ES-I3 (cell line): ENCODE data around the gene PCDH9.
"Not testable (repeated sequence)": the region's sequence is repeated elsewhere in the genome, so short reads cannot be mapped to it uniquely, and the experiment has no call there.

ENCODE experiments used
- H3K36me3 ChIP-seq: 2 replicates; pipeline ENCODE4 v1.6.1; 2013; ENCODE audit warnings: mild to moderate bottlenecking, low read length, control low read depth, moderate library complexity; ENCODE audit not compliant: insufficient read depth
- H3K4me1 ChIP-seq: 2 replicates; pipeline ENCODE4 v1.6.1; 2013; ENCODE audit warnings: mild to moderate bottlenecking, control low read depth, low read length; ENCODE audit not compliant: insufficient read depth
- H3K9ac ChIP-seq: 2 replicates; pipeline ENCODE4 v1.6.1; 2013; ENCODE audit warnings: low read depth, mild to moderate bottlenecking, low read length, moderate library complexity
- H3K9me3 ChIP-seq: 2 replicates; pipeline ENCODE4 v1.6.1; 2013; ENCODE audit warnings: mild to moderate bottlenecking, low read length, moderate library complexity; ENCODE audit not compliant: control insufficient read depth, insufficient read depth

The PCDH9 gene

DNA sequence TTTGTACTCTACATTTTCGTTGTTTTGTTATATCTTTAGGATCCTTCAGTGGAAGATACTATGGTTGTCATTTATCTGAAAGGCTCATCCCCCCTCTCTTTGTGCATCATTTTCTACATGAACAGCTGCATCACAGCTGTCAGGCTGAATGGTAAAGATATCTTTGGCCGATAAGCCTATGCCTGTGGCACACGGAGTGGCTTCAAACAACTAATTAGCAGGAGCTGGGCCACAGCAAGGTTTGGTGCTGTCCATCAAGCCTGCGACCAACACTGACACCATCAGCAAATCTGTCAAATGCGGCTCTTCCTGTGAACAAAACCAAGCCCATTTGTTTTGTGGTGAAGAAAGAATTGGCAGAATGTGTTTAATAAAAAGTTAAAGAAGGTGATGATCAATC, 334.4 kb downstream of the PCDH9 start:
- Histone ChIP-seq H3K4me1 (no peaks in the 10 kb centered on the region), H3K9ac (no peak overlapping the region), H3K9me3 (no peaks in the 10 kb centered on the region), H3K36me3 (no peaks in the 10 kb centered on the region)

DNA sequence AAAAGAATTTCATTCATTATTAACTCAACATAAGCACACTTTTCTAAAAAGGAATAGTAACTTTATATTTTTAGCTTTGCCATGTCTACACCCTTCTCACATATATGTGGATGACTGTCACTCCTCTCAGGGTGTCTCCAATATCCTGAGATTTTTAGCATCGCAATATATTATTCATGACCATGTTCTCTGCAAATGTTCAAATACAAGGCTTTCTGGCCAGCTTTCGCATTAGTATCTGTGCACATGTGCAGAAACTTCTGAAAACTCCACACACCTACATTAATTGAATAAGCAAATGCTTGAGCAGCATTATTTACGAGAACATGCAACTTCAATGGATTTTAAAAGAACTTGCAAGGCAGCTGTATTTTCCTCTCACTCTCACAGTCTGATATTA, 334.8 kb downstream of the PCDH9 start:
- Histone ChIP-seq H3K9me3 (no peaks in the 10 kb centered on the region), H3K4me1 (no peaks in the 10 kb centered on the region), H3K9ac (no peak overlapping the region), H3K36me3 (no peaks in the 10 kb centered on the region)

DNA sequence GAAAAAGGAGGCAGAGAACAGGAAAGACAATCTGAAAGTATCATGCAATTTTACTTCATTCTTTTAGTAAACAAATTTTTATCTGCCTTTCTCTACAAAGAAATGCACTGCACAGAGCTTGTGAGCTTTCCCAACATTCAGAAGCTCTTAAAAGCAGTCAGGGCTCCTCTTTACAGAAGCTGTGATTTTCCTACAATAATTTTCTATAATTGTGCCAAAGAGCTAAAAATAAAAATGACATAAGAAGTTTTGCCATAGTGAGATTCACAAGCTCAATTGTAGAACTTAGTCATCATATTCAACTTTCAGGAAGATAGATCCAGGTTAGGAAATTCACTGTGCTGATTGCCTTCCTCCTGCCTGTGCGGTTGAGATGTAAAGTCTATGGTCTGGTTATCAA, 341.4 kb downstream of the PCDH9 start:
- Histone ChIP-seq H3K36me3 (no peaks in the 10 kb centered on the region), H3K4me1 (0 out of 2 replicates have a peak, but pooled peaks cover 6% of the 10 kb centered on the region), H3K9me3 (no peaks in the 10 kb centered on the region), H3K9ac (no peak overlapping the region)

DNA sequence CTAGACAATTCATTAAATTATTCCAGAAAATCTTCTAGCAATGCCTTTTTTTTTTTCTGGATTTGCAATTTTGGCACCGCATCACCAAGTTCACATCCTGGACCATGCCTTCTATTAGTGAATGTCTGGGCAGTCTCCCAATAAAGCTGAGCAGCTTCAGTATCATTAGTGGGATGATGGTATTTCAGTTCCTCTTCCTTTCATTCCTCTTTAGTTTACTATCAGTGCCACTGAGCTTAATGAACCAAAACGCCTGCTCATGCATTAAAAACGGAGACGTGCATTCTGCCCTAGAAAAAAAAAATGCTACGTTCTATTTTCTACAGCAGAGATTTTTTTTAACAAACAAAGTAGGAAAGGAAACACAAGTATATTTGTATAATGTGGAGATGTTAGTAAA, 343.0 kb downstream of the PCDH9 start:
- Histone ChIP-seq H3K4me1 (0 out of 2 replicates have a peak, but pooled peaks cover 6% of the 10 kb centered on the region), H3K9me3 (no peaks in the 10 kb centered on the region), H3K36me3 (no peaks in the 10 kb centered on the region), H3K9ac (no peak overlapping the region)

DNA sequence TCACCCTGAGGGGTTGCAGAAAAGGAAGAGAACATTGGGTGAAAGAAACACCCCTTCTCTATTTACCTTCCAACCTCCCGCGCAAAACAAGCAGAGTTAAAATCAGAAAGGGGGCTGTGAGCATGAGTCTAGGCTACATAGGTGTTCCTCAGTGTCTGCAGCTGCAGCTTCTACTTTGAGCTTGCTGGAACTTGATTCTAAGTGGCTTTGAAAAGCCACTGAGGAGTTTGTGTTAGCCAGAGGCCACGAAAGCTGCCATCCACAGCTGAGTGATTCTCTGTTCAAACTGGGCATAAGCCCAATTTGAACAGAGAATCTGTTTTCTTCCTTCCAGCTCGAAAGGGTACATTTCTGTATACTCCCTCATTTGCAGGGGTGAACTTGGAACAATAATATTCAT, 343.9 kb downstream of the PCDH9 start:
- Histone ChIP-seq H3K36me3 (no peaks in the 10 kb centered on the region), H3K4me1 (0 out of 2 replicates have a peak, but pooled peaks cover 6% of the 10 kb centered on the region), H3K9ac (no peak overlapping the region)

DNA sequence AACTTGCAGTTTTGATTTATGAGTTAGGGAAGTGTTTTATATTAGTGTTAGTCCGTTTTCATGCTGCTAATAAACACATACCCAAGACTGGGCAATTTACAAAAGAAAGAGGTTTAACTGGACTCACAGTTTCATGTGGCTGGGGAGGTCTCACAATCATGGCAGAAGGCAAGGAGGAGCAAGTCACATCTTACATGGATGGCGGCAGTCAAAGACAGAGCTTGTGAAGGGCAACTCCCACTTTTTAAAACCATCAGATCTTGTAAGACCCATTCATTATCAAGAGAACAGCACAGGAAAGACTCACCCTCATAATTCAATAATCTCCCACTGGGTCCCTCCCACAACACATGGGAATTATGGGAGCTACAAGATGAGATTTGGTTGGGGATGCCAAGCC, 349.0 kb downstream of the PCDH9 start:
- H3K36me3 ChIP-seq = not testable (repeated sequence)

More for the DNA sequence above, 343.9 kb downstream of the PCDH9 start:
- H3K9me3 ChIP-seq = 0 out of 2 replicates have a peak, but pooled peaks cover 3% of the 10 kb centered on the region

DNA sequence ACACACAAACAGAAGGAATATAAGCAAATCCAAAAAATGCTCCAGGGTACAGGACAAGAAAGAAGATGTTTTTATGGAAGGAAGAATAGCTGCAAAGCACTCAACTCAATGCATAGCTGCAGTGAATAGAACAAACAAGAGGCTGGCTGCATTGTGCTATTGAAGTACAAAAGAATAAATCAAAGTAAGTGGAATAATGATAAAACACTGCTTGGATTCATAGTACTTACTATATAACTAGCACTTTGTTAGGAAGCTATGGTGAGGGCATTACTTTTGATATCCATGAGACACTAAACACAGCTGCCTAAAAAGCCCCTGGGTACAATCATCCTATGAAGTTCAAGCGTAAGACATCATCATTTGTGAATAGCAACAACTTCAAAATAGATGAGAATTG, 350.1 kb downstream of the PCDH9 start:
- Histone ChIP-seq H3K4me1 (no peaks in the 10 kb centered on the region), H3K9ac (no peak overlapping the region), H3K9me3 (0 out of 2 replicates have a peak, but pooled peaks cover 3% of the 10 kb centered on the region), H3K36me3 (no peaks in the 10 kb centered on the region)

More for the DNA sequence above, 349.0 kb downstream of the PCDH9 start:
- H3K4me1 ChIP-seq, H3K9me3 ChIP-seq, H3K9ac ChIP-seq: not testable (repeated sequence)

DNA sequence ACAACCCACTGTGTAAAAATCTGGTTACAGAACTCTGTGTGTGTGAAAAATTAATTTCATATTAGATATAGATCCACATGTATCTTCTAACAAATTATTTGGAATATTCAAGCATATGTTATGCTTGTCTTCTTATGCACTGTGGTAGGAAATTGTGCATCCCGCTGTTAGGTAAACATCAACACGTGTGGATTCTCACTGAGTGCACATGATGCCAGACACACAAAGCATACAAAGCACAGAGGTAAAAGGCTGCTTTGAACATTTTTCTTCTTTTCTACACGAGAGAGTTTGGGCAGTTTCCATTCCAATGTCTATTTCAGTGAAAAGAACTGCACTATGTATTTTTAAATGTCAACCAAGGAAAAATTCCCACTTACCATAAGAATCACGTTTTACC, 354.9 kb downstream of the PCDH9 start:
- Histone ChIP-seq H3K4me1 (no peaks in the 10 kb centered on the region), H3K9me3 (no peaks in the 10 kb centered on the region), H3K36me3 (no peaks in the 10 kb centered on the region), H3K9ac (no peak overlapping the region)

DNA sequence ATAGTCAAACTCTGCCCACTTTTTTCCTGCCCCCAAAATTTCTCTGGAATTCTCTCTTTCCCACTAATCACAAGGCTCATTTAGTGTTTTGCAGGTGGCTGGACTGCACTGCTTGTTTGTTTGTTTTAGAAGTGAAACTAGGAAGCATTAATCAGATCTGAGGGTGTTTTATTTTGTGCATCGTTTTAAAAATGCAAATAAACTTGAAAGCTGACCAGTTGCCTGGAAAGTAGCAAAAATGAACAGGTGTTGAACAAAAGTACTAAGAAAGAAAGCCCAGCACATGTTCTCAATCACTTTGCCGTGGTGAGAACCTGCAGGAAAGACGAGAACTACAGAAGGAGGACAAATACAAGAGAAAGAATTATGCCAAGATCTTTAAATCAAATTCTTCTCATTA, 365.5 kb downstream of the PCDH9 start:
- Histone ChIP-seq H3K4me1 (peaks cover 14% of the 10 kb centered on the region), H3K9ac (no peak overlapping the region), H3K9me3 (no peaks in the 10 kb centered on the region), H3K36me3 (no peaks in the 10 kb centered on the region)

DNA sequence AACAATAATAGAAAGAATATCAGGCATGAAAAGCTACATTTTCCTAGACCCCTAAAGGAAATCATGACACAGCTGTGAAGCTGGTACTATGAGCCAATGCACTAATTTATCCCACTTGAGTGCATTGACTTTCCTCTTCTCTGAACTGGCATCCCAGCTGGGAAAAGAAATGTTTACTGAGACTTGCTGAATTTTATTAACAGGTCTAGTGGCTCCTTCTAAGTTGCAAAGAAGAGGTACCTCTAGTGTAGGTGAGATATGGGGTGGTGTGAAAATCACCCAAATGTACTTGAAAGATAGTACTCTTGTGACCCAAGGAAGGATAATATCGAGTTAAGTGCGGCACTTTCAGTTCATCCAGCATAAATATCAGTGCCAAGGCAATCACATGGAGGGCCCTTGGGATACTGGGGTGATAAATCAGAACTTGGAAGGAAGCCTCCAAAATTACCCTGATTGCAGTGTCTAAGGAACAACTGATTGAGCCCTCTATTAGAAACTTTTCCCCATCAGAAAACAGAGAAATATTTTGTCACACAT, 369.2 kb downstream of the PCDH9 start:
- Histone ChIP-seq H3K9ac (no peak overlapping the region), H3K9me3 (no peaks in the 10 kb centered on the region), H3K4me1 (peaks cover 21% of the 10 kb centered on the region), H3K36me3 (no peaks in the 10 kb centered on the region)

DNA sequence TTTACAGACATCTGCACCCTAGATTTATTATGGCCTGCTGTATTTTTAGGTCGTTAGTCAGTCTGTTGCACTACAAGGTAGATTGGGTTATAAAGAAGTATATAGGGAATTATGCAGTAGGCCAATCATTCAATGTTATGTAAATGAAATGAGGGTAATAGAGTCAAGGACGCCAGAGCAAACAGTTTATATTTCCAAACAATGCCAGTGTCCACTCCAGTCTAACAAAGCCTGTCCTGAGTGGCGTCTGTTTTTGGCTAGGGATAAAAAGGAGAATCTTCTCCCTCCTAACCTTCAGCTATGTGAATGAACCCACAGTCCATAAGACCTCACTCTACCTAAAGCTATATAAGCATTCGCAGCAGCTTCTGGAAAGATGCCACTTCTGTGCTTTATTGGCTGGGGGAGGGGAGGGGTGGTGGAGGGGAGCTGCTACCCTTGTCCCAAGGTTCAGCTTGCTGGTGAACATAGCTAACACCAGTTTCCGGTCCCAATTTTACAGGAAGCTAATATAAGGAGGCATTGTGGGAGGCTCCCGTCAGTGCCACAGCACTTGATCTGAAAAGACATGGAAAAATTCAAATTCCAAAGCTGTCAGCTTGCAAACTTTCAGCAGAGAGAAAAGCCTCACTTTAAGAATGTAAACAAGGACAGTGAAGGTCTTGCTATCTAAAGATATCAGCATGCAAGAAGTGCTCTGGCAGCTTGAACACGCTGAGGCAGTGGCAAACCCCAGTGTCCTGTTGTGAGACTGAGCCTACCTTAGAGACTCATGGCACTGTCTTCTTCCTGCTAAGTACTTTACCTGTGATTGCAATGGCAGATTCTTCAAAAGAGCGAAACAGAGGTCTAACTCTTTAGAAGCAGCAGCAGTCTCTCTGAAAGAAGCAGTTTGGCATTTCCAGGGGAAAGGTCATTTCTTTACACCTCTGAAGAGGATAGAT, 369.9 kb downstream of the PCDH9 start:
- no peak overlapping the region for H3K9ac ChIP-seq
- no peaks in the 10 kb centered on the region for H3K9me3 ChIP-seq
- no peaks in the 10 kb centered on the region for H3K36me3 ChIP-seq
- H3K4me1 ChIP-seq = peaks cover 21% of the 10 kb centered on the region

DNA sequence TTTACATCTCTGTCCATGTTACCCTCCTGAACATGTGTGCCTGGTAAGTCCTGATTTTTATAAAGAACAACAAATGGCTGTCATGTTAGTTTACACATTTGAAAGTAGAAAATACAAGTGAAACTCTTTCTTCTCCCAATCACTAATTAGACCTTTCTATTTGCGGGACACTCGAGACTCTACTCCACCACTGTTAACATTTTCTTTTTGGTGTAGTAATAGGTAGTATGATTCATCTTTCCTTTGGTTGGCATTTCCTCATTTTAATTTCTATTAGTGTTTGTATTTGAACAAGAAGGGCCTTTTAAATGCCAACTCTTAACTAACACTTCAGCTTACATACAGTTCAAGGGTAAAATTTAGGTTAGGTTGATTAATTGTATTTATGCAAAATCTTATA, 371.1 kb downstream of the PCDH9 start:
- no peaks in the 10 kb centered on the region for H3K36me3 ChIP-seq
- H3K9ac ChIP-seq = no peak overlapping the region
- no peaks in the 10 kb centered on the region for H3K9me3 ChIP-seq
- H3K4me1 ChIP-seq = peaks cover 21% of the 10 kb centered on the region

DNA sequence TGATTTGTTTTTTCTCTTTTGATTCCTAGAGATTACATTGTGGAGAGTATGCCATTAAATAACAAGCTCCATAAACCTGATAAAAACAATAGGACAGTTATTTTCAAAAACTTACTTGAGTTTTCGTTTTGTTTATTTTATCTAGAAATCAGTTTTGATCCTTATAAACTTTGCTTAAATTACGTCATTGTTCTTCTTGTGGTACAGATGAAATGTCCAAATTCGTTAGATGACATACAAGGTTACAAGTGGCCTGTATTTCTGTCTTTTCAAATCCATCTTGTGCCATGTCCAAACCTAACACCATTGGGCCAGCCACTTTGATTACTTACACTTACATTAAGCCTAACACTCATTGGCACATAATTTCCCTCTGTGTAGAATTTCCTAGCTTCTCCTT, 372.0 kb downstream of the PCDH9 start:
- H3K9ac ChIP-seq = no peak overlapping the region
- H3K4me1 ChIP-seq = peaks cover 21% of the 10 kb centered on the region
- H3K36me3 ChIP-seq = no peaks in the 10 kb centered on the region
- no peaks in the 10 kb centered on the region for H3K9me3 ChIP-seq

DNA sequence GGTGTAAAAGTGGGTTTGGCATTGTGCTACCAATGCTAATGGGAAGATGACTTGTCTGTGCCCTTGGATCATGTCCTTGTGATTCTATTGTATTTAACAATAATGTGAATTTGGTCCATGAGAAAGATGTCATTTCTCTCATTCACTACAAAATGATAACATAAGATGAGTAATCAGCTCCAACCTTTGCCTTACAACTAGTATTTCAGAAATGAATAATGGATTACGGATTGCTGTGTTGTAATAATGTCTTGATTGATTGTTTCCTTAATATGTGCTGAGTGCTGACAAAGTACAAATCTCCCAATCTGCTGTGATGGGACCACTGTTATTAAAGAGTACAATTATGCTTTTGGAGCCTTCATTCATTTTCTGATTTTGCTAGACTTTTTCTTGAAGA, 375.0 kb downstream of the PCDH9 start:
- H3K9ac ChIP-seq = no peak overlapping the region
- peaks cover 12% of the 10 kb centered on the region for H3K4me1 ChIP-seq
- H3K36me3 ChIP-seq = no peaks in the 10 kb centered on the region
- H3K9me3 ChIP-seq = no peaks in the 10 kb centered on the region

DNA sequence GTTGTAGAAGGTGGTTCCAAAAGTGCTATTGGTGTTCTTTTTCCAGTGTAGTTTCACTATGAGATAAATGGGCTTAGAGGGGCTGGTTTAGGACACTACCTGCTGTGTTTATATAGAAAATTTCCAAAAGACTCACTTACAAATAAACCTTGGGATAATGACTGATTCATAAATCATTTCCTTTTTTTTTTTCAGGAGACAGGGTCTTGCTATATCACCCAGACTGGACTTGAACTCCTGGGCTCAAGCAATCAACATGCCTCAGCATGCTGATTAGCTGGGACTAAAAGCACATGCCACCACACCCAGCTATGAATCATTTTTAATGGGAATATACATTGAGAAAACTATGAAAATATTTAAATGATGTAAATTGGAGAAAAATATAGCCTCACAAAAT, 376.6 kb downstream of the PCDH9 start:
- H3K36me3 ChIP-seq = no peaks in the 10 kb centered on the region
- H3K9ac ChIP-seq = no peak overlapping the region
- H3K9me3 ChIP-seq = no peaks in the 10 kb centered on the region
- H3K4me1 ChIP-seq = no peaks in the 10 kb centered on the region
